Measurements from ENCODE around the gene MARK3. TPM values are rescaled to one million over a fixed set of nuclear protein-coding genes. Genes with fewer than 3 reads are reported as not detected.

The MARK3 gene
- total RNA-seq = 10 to 100 TPM; 78.6 to 81.4 TPM

GRCh38 chr14:103385152-103385928 is at the start of gene MARK3:
MARK3 (plus strand) TSS chr14:103385415; CDS start chr14:103386030, 615 bp downstream.
- Mint-ChIP-seq H3K36me3 (ENCODE audit: low read depth) (peaks cover 13% of the 10 kb centered on the region), H3K27me3 (peaks cover 4% of the 10 kb centered on the region), H3K4me3 (peak within 1 kb of the TSS; percentile 97), H3K4me1 (peaks cover 36% of the 10 kb centered on the region), H3K9me3 (no peaks in the 10 kb centered on the region), H3K27ac (peak within 1 kb of the TSS; percentile 96)
- ChIA-PET POLR2A (interaction anchor here (0.5 kb wide), 1 partner anchor 287 kb away, joined by 3 read pairs; no protein-coding TSS in a partner anchor), CTCF (interaction anchor here (0.8 to 1.6 kb wide), 4 partner anchors 10 to 41 kb away, joined by 3 to 4 read pairs (median 3); no protein-coding TSS in a partner anchor)
- peak; percentile 96 for DNase-seq

GRCh38 chr14:103336191-103336590 is 49.0 kb upstream of the MARK3 start:
- ChIA-PET CTCF (interaction anchor here (0.6 to 1.7 kb wide), 6 partner anchors 9 to 1380 kb away, joined by 3 to 5 read pairs (median 4); no protein-coding TSS in a partner anchor), POLR2A (no interaction called here)
- no peaks in the 10 kb centered on the region for H3K9me3 Mint-ChIP-seq
- peaks cover 61% of the 10 kb centered on the region for H3K36me3 Mint-ChIP-seq (ENCODE audit: low read depth)
- H3K27ac Mint-ChIP-seq = peak overlapping the region; percentile 92
- no peaks in the 10 kb centered on the region for H3K27me3 Mint-ChIP-seq
- DNase-seq = no peak
- H3K4me3 Mint-ChIP-seq = peak overlapping the region; percentile 88
- H3K4me1 Mint-ChIP-seq = peaks cover 48% of the 10 kb centered on the region

- no peak overlapping the region for H3K27ac Mint-ChIP-seq
- peaks cover 76% of the 10 kb centered on the region for H3K36me3 Mint-ChIP-seq (ENCODE audit: low read depth)
- H3K4me3 Mint-ChIP-seq = no peak overlapping the region
- CTCF ChIA-PET = interaction anchor here (1.3 to 1.6 kb wide), 2 partner anchors 10 to 17 kb away, joined by 3 to 5 read pairs; no protein-coding TSS in a partner anchor
- H3K4me1 Mint-ChIP-seq = peaks cover 41% of the 10 kb centered on the region
- no peaks in the 10 kb centered on the region for H3K27me3 Mint-ChIP-seq
- no peak for DNase-seq
- POLR2A ChIA-PET = no interaction called here
- no peaks in the 10 kb centered on the region for H3K9me3 Mint-ChIP-seq
These were observed 47.4 kb upstream of the MARK3 start for GRCh38 chr14:103337794-103338193.

GRCh38 chr14:103339561-103339960 is 45.7 kb upstream of the MARK3 start:
- Mint-ChIP-seq H3K27ac (no peak overlapping the region), H3K27me3 (no peaks in the 10 kb centered on the region), H3K36me3 (ENCODE audit: low read depth) (peaks cover 90% of the 10 kb centered on the region), H3K4me3 (no peak overlapping the region), H3K4me1 (peaks cover 38% of the 10 kb centered on the region), H3K9me3 (no peaks in the 10 kb centered on the region)
- DNase-seq = no peak
- POLR2A ChIA-PET = no interaction called here
- CTCF ChIA-PET = interaction anchor here (1.1 kb wide), 1 partner anchor 10 kb away, joined by 3 read pairs; no protein-coding TSS in a partner anchor

GRCh38 chr14:103340480-103341212 is 44.6 kb upstream of the MARK3 start:
- no peak for DNase-seq
- Mint-ChIP-seq H3K36me3 (ENCODE audit: low read depth) (peaks cover 86% of the 10 kb centered on the region), H3K4me3 (no peak overlapping the region), H3K27me3 (no peaks in the 10 kb centered on the region), H3K27ac (no peak overlapping the region), H3K4me1 (peaks cover 32% of the 10 kb centered on the region), H3K9me3 (no peaks in the 10 kb centered on the region)
- CTCF ChIA-PET = interaction anchor here (1.1 kb wide), 1 partner anchor 9 kb away, joined by 3 read pairs; no protein-coding TSS in a partner anchor
- POLR2A ChIA-PET = no interaction called here

GRCh38 chr14:103341250-103342129 is 43.7 kb upstream of the MARK3 start:
- DNase-seq = no peak
- Mint-ChIP-seq H3K4me3 (no peak overlapping the region), H3K27me3 (no peaks in the 10 kb centered on the region), H3K4me1 (peaks cover 23% of the 10 kb centered on the region), H3K27ac (no peak overlapping the region), H3K36me3 (ENCODE audit: low read depth) (peaks cover 78% of the 10 kb centered on the region), H3K9me3 (no peaks in the 10 kb centered on the region)
- ChIA-PET POLR2A (no interaction called here), CTCF (interaction anchor here (1.2 kb wide), 1 partner anchor 49 kb away, joined by 3 read pairs; no protein-coding TSS in a partner anchor)

- Mint-ChIP-seq H3K4me1 (peaks cover 7% of the 10 kb centered on the region), H3K9me3 (no peaks in the 10 kb centered on the region), H3K27ac (no peak overlapping the region), H3K4me3 (no peak overlapping the region), H3K27me3 (no peaks in the 10 kb centered on the region), H3K36me3 (ENCODE audit: low read depth) (peaks cover 59% of the 10 kb centered on the region)
- POLR2A ChIA-PET = no interaction called here
- no peak for DNase-seq
- CTCF ChIA-PET = interaction anchor here (1.2 to 1.6 kb wide), 2 partner anchors 42 to 47 kb away, joined by 3 read pairs; partner anchors contain the start of gene MARK3
These were observed 41.9 kb upstream of the MARK3 start for GRCh38 chr14:103343164-103343879.

- CTCF ChIA-PET = interaction anchor here (1.4 to 1.6 kb wide), 2 partner anchors 8 to 41 kb away, joined by 3 read pairs; partner anchors contain the start of gene MARK3
- H3K27me3 Mint-ChIP-seq = no peaks in the 10 kb centered on the region
These were observed 41.1 kb upstream of the MARK3 start for GRCh38 chr14:103343905-103344797.

GRCh38 chr14:103346286-103346685 is 38.9 kb upstream of the MARK3 start:
- H3K27me3 Mint-ChIP-seq = no peaks in the 10 kb centered on the region
- DNase-seq = no peak
- ChIA-PET POLR2A (no interaction called here), CTCF (interaction anchor here (0.6 kb wide), 1 partner anchor 247 kb away, joined by 4 read pairs; no protein-coding TSS in a partner anchor)
- no peak overlapping the region for H3K4me3 Mint-ChIP-seq
- peaks cover 2% of the 10 kb centered on the region for H3K4me1 Mint-ChIP-seq
- H3K27ac Mint-ChIP-seq = no peak overlapping the region
- peaks cover 34% of the 10 kb centered on the region for H3K36me3 Mint-ChIP-seq (ENCODE audit: low read depth)
- no peaks in the 10 kb centered on the region for H3K9me3 Mint-ChIP-seq

More at GRCh38 chr14:103343905-103344797, 41.1 kb upstream of the MARK3 start:
- peaks cover 4% of the 10 kb centered on the region for H3K4me1 Mint-ChIP-seq
- H3K36me3 Mint-ChIP-seq (ENCODE audit: low read depth) = peaks cover 52% of the 10 kb centered on the region
- POLR2A ChIA-PET = no interaction called here
- no peak overlapping the region for H3K27ac Mint-ChIP-seq
- H3K4me3 Mint-ChIP-seq = no peak overlapping the region
- no peak for DNase-seq
- no peaks in the 10 kb centered on the region for H3K9me3 Mint-ChIP-seq

- ChIA-PET CTCF (interaction anchor here (0.6 to 1.4 kb wide), 2 partner anchors 10 to 246 kb away, joined by 3 to 4 read pairs; no protein-coding TSS in a partner anchor), POLR2A (no interaction called here)
- DNase-seq = no peak
- Mint-ChIP-seq H3K36me3 (ENCODE audit: low read depth) (peaks cover 25% of the 10 kb centered on the region), H3K9me3 (no peaks in the 10 kb centered on the region), H3K4me1 (no peaks in the 10 kb centered on the region), H3K4me3 (no peak overlapping the region), H3K27ac (no peak overlapping the region), H3K27me3 (no peaks in the 10 kb centered on the region)
These were observed 38.0 kb upstream of the MARK3 start for GRCh38 chr14:103347091-103347815.
